Stimulated activated CD8-positive, alpha-beta memory T cell treated with anti-CD3 and anti-CD28 coated beads, Interleukin-7, amount 100 ng/mL, for 4 hours (primary cell): ENCODE measurements around the gene PCDHA5.
"Not testable (repeated sequence)": the region's sequence is repeated elsewhere in the genome, so short reads cannot be mapped to it uniquely, and the experiment has no call there.

Experiments used
- DNase-seq, 2 donors: peaks; one replicate each; pipeline ENCODE4 v3.0.0-alpha.2; 2020; ENCODE audit warnings: low read depth in 2 of 2

The PCDHA5 gene

GRCh38 chr5:140821375-140822280 is at the start of gene PCDHA5:
Gene PCDHA5, plus strand, starts transcription at chr5:140821613.
- DNase-seq, result no peak

- DNase-seq, result no peak
Observed at GRCh38 chr5:140780512-140780911, 40.9 kb upstream of the PCDHA5 start.

DNA sequence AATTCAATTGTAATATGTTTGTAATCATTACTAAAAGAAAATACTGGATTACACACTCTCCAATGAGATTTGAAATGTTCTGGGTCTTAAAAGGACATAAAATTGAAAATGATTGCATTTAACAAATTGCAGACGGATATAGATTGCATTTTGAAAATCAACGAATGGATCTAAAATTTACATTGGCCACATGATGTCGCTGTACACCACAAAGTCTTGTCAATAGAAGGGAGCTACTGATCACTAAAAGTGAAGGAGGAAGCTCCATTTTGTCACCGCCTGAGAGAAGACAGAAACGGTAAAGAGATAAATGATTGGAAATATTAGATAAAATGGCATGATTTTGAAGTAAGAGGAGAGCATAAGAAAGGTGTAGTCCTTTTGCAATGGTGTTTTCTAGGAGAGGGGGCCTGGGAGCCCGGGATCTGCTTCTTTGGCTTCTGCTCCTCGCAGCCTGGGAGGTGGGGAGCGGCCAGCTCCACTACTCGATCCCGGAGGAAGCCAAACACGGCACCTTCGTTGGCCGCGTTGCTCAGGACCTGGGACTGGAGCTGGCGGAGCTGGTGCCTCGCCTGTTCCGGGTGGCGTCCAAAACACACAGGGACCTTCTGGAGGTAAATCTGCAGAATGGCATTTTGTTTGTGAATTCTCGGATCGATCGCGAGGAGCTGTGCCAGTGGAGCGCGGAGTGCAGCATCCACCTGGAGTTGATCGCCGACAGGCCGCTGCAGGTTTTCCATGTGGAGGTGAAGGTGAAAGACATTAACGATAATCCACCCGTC is 35.3 kb upstream of the PCDHA5 start, which contains the start of gene PCDHA1:
PCDHA1 (plus strand) TSS at position 236 of the 782 bp plus-strand sequence.
- DNase-seq, result no peak

DNA sequence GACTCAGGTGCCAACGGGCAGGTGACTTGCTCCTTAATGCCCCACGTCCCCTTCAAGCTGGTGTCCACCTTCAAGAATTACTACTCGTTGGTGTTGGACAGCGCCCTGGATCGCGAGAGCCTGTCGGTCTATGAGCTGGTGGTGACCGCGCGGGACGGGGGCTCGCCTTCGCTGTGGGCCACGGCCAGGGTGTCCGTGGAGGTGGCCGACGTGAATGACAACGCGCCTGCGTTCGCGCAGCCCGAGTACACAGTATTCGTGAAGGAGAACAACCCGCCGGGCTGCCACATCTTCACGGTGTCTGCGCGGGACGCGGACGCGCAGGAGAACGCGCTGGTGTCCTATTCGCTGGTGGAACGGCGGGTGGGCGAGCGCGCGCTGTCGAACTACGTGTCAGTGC is 34.0 kb upstream of the PCDHA5 start:
- not testable (repeated sequence) for DNase-seq

GRCh38 chr5:140787849-140788504 is 33.4 kb upstream of the PCDHA5 start:
- not testable (repeated sequence) for DNase-seq

DNA sequence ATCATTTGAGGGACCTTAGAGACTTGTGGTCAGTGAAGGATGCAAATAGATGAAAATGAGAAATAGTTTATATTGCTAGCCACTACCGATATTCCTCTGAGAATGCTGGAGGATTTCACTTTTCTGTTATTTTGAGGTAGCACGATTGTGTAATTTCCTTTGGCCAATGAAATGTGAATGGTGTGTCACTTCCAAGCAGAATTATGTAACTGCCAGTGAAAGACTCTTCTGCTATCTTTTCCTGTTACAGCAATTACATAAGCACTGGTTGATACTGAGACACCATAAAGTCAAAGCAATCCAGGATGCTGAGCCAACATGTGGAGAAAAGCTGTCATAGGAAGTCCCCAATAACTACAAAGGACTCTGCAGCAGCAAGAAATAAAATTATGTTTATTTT is 30.3 kb upstream of the PCDHA5 start:
- no peak for DNase-seq

DNA sequence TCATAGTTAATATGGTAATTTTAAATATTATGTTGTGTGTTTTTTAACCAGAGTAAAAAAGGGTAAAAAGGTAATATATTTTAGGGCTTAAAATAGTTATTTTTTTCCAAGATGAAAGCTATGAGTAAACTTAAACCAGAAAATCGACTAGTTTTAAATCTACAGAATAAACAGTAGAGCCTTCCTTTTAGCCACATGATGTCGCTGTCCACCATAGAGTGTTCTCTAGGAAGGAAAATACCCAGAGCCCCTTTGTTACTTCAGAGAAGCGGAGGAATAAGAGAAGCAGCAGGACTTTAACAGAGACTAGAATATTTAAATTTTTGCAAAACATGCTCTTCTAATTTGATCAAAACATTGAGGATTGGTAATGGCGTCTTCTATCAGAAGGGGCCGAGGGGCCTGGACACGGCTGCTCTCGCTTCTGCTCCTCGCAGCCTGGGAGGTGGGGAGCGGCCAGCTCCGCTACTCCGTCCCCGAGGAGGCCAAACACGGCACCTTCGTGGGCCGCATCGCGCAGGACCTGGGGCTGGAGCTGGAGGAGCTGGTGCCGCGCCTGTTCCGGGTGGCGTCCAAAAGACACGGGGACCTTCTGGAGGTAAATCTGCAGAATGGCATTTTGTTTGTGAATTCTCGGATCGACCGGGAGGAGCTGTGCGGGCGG is 26.7 kb upstream of the PCDHA5 start, which contains the start of gene PCDHA2:
PCDHA2 (plus strand) TSS at position 258 of the 664 bp plus-strand sequence.
- no peak for DNase-seq

DNA sequence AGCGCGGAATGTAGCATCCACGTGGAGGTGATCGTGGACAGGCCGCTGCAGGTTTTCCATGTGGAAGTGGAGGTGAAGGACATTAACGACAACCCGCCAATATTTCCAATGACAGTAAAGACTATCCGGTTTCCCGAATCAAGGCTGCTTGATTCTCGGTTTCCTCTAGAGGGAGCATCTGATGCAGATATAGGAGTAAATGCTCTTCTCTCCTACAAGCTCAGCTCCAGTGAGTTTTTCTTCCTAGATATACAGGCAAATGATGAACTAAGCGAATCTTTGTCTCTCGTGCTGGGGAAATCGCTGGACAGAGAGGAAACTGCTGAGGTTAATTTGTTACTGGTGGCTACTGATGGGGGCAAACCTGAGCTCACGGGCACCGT is 26.2 kb upstream of the PCDHA5 start:
- DNase-seq, result no peak

DNA sequence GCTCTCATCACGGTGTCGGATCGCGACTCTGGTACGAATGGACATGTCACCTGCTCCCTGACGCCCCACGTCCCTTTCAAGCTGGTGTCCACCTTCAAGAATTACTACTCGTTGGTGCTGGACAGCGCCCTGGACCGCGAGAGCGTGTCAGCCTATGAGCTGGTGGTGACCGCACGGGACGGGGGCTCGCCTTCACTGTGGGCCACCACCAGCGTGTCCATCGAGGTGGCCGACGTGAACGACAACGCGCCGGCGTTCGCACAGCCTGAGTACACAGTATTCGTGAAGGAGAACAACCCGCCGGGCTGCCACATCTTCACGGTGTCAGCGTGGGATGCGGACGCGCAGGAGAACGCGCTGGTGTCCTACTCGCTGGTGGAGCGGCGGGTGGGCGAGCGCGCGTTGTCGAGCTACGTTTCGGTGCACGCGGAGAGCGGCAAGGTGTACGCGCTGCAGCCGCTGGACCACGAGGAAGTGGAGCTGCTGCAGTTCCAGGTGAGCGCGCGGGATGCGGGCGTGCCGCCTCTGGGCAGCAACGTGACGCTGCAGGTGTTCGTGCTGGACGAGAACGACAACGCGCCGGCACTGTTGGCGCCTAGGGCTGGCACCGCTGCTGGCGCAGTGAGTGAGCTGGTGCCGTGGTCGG is 25.2 kb upstream of the PCDHA5 start:
- DNase-seq, result not testable (repeated sequence)

DNA sequence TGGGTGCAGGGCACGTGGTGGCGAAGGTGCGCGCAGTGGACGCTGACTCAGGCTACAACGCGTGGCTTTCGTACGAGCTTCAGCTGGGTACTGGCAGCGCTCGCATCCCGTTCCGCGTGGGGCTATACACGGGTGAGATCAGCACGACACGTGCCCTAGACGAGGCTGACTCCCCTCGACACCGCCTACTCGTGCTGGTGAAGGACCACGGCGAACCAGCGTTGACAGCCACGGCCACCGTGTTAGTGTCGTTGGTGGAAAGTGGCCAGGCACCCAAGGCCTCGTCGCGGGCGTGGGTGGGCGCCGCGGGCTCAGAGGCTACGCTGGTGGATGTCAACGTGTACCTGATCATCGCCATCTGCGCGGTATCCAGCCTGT is 24.7 kb upstream of the PCDHA5 start:
- DNase-seq, result no peak

DNA sequence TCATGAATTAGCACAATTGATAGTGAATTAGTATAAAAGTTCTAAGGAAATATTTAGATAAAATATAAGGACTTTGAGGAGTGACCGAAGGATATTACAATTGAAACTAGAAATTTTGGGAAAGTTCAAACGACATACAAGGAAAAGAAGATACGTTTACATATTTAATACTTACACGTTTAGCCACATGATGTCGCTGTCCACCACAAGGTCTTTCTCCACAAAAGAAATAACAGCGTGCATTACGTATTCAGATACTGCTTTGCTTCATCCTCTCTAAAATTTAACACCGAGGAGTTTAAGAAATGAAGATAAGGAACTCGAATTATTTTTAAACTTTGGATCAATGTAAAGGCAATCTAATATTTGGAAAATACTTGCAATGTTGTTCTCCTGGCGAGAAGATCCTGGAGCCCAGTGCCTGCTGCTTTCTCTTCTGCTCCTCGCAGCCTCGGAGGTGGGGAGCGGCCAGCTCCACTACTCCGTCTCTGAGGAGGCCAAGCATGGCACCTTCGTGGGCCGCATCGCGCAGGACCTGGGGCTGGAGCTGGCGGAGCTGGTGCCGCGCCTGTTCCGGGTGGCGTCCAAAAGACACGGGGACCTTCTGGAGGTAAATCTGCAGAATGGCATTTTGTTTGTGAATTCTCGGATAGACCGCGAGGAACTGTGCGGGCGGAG is 20.5 kb upstream of the PCDHA5 start, which contains the start of gene PCDHA3:
PCDHA3 (plus strand) TSS at position 242 of the 678 bp plus-strand sequence.
- no peak for DNase-seq

DNA sequence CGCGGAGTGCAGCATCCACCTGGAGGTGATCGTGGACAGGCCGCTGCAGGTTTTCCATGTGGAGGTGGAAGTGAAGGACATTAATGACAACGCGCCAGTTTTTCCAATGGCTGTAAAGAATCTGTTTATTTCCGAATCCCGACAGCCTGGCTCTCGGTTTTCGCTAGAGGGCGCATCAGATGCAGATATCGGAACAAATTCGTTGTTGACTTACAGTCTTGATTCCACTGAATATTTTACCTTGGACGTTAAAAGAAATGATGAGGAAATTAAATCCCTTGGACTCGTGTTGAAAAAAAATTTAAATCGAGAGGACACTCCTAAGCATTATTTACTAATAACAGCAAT is 19.9 kb upstream of the PCDHA5 start:
- DNase-seq, result no peak

DNA sequence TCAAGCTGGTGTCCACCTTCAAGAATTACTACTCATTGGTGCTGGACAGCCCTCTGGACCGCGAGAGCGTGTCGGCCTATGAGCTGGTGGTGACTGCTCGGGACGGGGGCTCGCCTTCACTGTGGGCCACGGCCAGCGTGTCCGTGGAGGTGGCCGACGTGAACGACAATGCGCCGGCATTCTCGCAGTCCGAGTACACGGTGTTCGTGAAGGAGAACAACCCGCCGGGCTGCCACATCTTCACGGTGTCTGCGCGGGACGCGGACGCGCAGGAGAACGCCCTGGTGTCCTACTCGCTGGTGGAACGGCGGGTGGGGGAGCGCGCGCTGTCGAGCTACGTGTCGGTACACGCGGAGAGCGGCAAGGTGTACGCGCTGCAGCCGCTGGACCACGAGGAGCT is 19.0 kb upstream of the PCDHA5 start:
- DNase-seq, result not testable (repeated sequence)

DNA sequence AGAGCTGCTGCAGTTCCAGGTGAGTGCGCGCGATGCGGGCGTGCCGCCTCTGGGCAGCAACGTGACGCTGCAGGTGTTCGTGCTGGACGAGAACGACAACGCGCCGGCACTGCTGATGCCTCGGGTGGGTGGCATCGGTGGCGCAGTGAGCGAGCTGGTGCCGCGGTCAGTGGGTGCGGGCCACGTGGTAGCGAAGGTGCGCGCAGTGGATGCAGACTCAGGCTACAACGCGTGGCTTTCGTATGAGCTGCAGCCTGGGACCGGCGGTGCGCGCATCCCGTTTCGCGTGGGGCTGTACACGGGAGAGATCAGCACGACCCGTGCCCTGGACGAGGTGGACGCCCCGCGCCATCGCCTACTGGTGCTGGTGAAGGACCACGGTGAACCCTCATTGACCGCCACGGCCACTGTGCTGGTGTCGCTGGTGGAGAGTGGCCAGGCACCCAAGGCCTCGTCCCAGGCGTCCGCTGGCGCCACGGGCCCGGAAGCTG is 18.6 kb upstream of the PCDHA5 start:
- DNase-seq, result no peak

DNA sequence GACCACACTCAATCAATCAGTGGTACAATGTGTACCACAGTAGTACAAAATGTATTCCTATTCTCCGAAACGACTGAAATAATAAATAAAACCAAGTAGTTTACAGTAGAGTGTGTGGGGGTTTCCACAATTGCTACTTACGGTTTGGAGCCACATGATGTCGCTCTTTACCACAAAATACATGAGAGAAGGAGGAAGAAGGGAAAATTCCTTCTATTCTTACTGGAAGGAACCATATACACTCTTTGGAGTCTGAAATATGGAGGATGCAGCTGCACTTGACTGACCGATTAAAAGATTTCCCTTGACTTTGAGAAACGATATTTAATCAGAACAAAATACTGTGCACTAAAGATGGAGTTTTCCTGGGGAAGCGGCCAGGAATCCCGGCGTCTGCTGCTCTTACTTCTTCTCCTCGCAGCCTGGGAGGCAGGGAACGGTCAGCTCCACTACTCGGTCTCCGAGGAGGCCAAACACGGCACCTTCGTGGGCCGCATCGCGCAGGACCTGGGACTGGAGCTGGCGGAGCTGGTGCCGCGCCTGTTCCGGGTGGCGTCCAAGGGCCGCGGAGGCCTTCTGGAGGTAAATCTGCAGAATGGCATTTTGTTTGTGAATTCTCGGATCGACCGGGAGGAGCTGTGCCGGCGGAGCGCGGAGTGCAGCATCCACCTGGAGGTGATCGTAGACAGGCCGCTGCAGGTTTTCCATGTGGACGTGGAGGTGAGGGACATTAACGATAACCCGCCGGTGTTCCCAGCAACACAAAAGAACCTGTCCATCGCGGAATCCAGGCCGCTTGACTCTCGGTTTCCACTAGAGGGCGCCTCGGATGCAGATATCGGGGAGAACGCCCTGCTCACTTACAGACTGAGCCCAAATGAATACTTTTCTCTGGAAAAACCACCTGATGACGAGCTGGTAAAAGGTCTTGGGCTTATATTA is 14.3 kb upstream of the PCDHA5 start, which contains the start of gene PCDHA4:
PCDHA4 (plus strand) TSS at position 235 of the 942 bp plus-strand sequence.
- DNase-seq, result no peak

DNA sequence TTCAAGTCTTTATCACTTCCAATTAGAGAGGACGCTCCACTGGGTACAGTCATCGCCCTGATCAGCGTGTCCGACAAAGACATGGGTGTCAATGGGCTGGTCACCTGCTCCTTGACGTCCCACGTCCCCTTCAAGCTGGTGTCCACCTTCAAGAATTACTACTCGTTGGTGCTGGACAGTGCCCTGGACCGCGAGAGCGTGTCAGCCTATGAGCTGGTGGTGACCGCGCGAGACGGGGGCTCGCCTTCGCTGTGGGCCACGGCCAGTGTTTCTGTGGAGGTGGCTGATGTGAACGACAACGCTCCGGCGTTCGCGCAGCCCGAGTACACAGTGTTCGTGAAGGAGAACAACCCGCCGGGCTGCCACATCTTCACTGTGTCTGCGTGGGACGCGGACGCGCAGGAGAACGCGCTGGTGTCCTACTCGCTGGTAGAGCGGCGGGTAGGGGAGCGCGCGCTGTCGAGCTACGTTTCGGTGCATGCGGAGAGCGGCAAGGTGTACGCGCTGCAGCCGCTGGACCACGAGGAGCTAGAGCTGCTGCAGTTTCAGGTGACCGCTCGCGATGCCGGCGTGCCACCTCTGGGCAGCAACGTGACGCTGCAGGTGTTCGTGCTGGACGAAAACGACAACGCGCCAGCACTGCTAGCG is 13.0 kb upstream of the PCDHA5 start:
- DNase-seq, result not testable (repeated sequence)

DNA sequence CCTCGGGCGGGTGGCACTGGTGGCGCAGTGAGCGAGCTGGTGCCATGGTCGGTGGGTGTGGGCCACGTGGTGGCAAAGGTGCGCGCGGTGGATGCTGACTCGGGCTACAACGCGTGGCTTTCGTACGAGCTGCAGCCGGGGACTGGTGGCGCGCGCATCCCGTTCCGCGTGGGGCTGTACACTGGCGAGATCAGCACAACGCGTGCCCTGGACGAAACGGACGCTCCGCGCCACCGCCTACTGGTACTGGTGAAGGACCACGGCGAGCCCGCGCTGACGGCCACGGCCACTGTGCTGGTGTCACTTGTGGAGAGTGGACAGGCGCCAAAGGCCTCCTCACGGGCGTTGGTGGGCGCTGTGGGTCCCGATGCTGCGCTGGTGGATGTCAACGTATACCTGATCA is 12.5 kb upstream of the PCDHA5 start:
- DNase-seq, result no peak

DNA sequence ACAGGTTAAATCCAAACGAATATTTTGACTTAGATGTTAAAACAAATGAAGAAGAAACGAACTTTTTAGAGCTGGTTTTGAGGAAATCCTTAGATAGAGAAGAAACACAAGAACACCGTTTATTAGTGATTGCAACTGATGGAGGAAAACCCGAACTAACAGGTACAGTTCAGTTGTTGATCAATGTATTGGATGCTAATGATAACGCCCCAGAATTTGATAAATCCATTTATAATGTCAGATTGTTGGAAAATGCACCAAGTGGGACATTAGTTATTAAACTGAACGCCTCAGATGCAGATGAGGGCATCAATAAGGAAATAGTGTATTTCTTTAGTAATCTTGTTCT is 842 bp downstream of the PCDHA5 start:
- no peak for DNase-seq

DNA sequence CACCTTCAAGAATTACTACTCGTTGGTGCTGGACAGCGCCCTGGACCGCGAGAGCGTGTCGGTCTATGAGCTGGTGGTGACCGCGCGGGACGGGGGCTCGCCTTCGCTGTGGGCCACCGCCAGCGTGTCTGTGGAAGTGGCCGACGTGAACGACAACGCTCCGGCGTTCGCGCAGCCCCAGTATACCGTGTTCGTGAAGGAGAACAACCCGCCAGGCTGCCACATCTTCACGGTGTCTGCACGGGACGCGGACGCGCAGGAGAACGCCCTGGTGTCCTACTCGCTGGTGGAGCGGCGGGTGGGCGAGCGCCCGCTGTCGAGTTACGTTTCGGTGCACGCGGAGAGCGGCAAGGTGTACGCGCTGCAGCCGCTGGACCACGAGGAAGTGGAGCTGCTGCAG is 1.6 kb downstream of the PCDHA5 start:
- not testable (repeated sequence) for DNase-seq
